Measurements from ENCODE around the gene TM9SF4. TPM values are rescaled to one million over a fixed set of nuclear protein-coding genes. Genes with fewer than 3 reads are reported as not detected.
"Not testable (repeated sequence)": the region's sequence is repeated elsewhere in the genome, so short reads cannot be mapped to it uniquely, and the experiment has no call there.

Gene TM9SF4
- total RNA-seq, 2 experiments from 2014 or later: 35.8 to 37.3 TPM

- POLR2A ChIA-PET: no interaction called here
- H3K4me1 Mint-ChIP-seq (ENCODE audit: low read depth): no peaks in the 10 kb centered on the region
- H3K4me3 Mint-ChIP-seq: no peak overlapping the region
- no peak overlapping the region for H3K27ac Mint-ChIP-seq
- CTCF ChIA-PET: no interaction called here
- no peaks in the 10 kb centered on the region for H3K27me3 Mint-ChIP-seq
- DNase-seq: no peak
- peaks cover 40% of the 10 kb centered on the region for H3K36me3 Mint-ChIP-seq
- H3K9me3 Mint-ChIP-seq: no peaks in the 10 kb centered on the region
- intact Hi-C loops (cut with micrococcal nuclease): no loop called here
Measured at GRCh38 chr20:32165836-32166545, 56.5 kb downstream of the TM9SF4 start.

GRCh38 chr20:32167552-32167951, 58.0 kb downstream of the TM9SF4 start:
- Mint-ChIP-seq H3K27ac (no peak overlapping the region), H3K4me1 (ENCODE audit: low read depth) (no peaks in the 10 kb centered on the region), H3K9me3 (no peaks in the 10 kb centered on the region), H3K36me3 (peaks cover 27% of the 10 kb centered on the region), H3K4me3 (no peak overlapping the region), H3K27me3 (no peaks in the 10 kb centered on the region)
- intact Hi-C loops (cut with micrococcal nuclease): no loop called here
- no peak for DNase-seq
- CTCF ChIA-PET: no interaction called here
- POLR2A ChIA-PET: no interaction called here

GRCh38 chr20:32168184-32168910, 58.8 kb downstream of the TM9SF4 start:
- intact Hi-C loops (cut with micrococcal nuclease): no loop called here
- no peaks in the 10 kb centered on the region for H3K9me3 Mint-ChIP-seq
- DNase-seq: no peak
- ChIA-PET CTCF (interaction anchor here (0.8 kb wide), 1 partner anchor 16 kb away, joined by 3 read pairs; no protein-coding TSS in a partner anchor), POLR2A (no interaction called here)
- H3K27me3 Mint-ChIP-seq: no peaks in the 10 kb centered on the region
- H3K27ac Mint-ChIP-seq: no peak overlapping the region
- no peak overlapping the region for H3K4me3 Mint-ChIP-seq
- H3K4me1 Mint-ChIP-seq (ENCODE audit: low read depth): no peaks in the 10 kb centered on the region
- H3K36me3 Mint-ChIP-seq: peaks cover 24% of the 10 kb centered on the region

GRCh38 chr20:32177696-32178095, 68.2 kb downstream of the TM9SF4 start:
- CTCF ChIA-PET; H3K4me1 Mint-ChIP-seq (ENCODE audit: low read depth); intact Hi-C loops (cut with micrococcal nuclease): not testable (repeated sequence)

GRCh38 chr20:32179515-32179914, 70.0 kb downstream of the TM9SF4 start:
- no peaks in the 10 kb centered on the region for H3K9me3 Mint-ChIP-seq
- intact Hi-C loops (cut with micrococcal nuclease): no loop called here
- no peak for DNase-seq
- ChIA-PET POLR2A (no interaction called here), CTCF (no interaction called here)
- H3K4me3 Mint-ChIP-seq: no peak overlapping the region
- H3K36me3 Mint-ChIP-seq: peaks cover 2% of the 10 kb centered on the region
- H3K27me3 Mint-ChIP-seq: no peaks in the 10 kb centered on the region
- no peaks in the 10 kb centered on the region for H3K4me1 Mint-ChIP-seq (ENCODE audit: low read depth)
- H3K27ac Mint-ChIP-seq: no peak overlapping the region

More at GRCh38 chr20:32177696-32178095, 68.2 kb downstream of the TM9SF4 start:
- H3K36me3 Mint-ChIP-seq, POLR2A ChIA-PET, H3K27ac Mint-ChIP-seq, DNase-seq, H3K4me3 Mint-ChIP-seq, H3K27me3 Mint-ChIP-seq, H3K9me3 Mint-ChIP-seq: not testable (repeated sequence)

- intact Hi-C loops (cut with micrococcal nuclease): no loop called here
- Mint-ChIP-seq H3K36me3 (peaks cover 2% of the 10 kb centered on the region), H3K9me3 (no peaks in the 10 kb centered on the region), H3K27ac (no peak overlapping the region), H3K4me3 (no peak overlapping the region), H3K4me1 (ENCODE audit: low read depth) (no peaks in the 10 kb centered on the region), H3K27me3 (no peaks in the 10 kb centered on the region)
- ChIA-PET CTCF (no interaction called here), POLR2A (no interaction called here)
- no peak for DNase-seq
Measured at GRCh38 chr20:32179934-32180333, 70.4 kb downstream of the TM9SF4 start.

- H3K4me1 Mint-ChIP-seq (ENCODE audit: low read depth): no peaks in the 10 kb centered on the region
- H3K4me3 Mint-ChIP-seq: no peak overlapping the region
- intact Hi-C loops (cut with micrococcal nuclease): no loop called here
- CTCF ChIA-PET: no interaction called here
- H3K9me3 Mint-ChIP-seq: no peaks in the 10 kb centered on the region
- H3K36me3 Mint-ChIP-seq: peaks cover 2% of the 10 kb centered on the region
- no peak for DNase-seq
- H3K27ac Mint-ChIP-seq: no peak overlapping the region
- no peaks in the 10 kb centered on the region for H3K27me3 Mint-ChIP-seq
- POLR2A ChIA-PET: no interaction called here
Measured at GRCh38 chr20:32181606-32182005, 72.1 kb downstream of the TM9SF4 start.

GRCh38 chr20:32183947-32184635, 74.6 kb downstream of the TM9SF4 start:
- POLR2A ChIA-PET: no interaction called here
- CTCF ChIA-PET: interaction anchor here (0.9 kb wide), 1 partner anchor 15 kb away, joined by 3 read pairs; no protein-coding TSS in a partner anchor
- H3K4me1 Mint-ChIP-seq (ENCODE audit: low read depth): peaks cover 3% of the 10 kb centered on the region
- H3K9me3 Mint-ChIP-seq: no peaks in the 10 kb centered on the region
- DNase-seq: no peak
- no peaks in the 10 kb centered on the region for H3K27me3 Mint-ChIP-seq
- H3K4me3 Mint-ChIP-seq: no peak overlapping the region
- no peaks in the 10 kb centered on the region for H3K36me3 Mint-ChIP-seq
- intact Hi-C loops (cut with micrococcal nuclease): no loop called here
- H3K27ac Mint-ChIP-seq: no peak overlapping the region

- ChIA-PET POLR2A (no interaction called here), CTCF (interaction anchor here (0.9 kb wide), 1 partner anchor 16 kb away, joined by 3 read pairs; no protein-coding TSS in a partner anchor)
- Mint-ChIP-seq H3K9me3 (no peaks in the 10 kb centered on the region), H3K27ac (no peak overlapping the region), H3K36me3 (no peaks in the 10 kb centered on the region), H3K4me3 (no peak overlapping the region), H3K27me3 (no peaks in the 10 kb centered on the region), H3K4me1 (ENCODE audit: low read depth) (peaks cover 8% of the 10 kb centered on the region)
- intact Hi-C loops (cut with micrococcal nuclease): no loop called here
- no peak for DNase-seq
Measured at GRCh38 chr20:32184961-32185603, 75.6 kb downstream of the TM9SF4 start.

GRCh38 chr20:32186506-32186905, 77.0 kb downstream of the TM9SF4 start:
- no peak for DNase-seq
- Mint-ChIP-seq H3K27ac (no peak overlapping the region), H3K9me3 (no peaks in the 10 kb centered on the region), H3K4me1 (ENCODE audit: low read depth) (peaks cover 15% of the 10 kb centered on the region), H3K36me3 (no peaks in the 10 kb centered on the region), H3K27me3 (no peaks in the 10 kb centered on the region), H3K4me3 (no peak overlapping the region)
- intact Hi-C loops (cut with micrococcal nuclease): no loop called here
- ChIA-PET CTCF (no interaction called here), POLR2A (no interaction called here)

GRCh38 chr20:32188376-32189122, 79.0 kb downstream of the TM9SF4 start:
- Mint-ChIP-seq H3K27ac (no peak overlapping the region), H3K9me3 (no peaks in the 10 kb centered on the region), H3K27me3 (no peaks in the 10 kb centered on the region), H3K4me3 (peak overlapping the region; percentile 27), H3K4me1 (ENCODE audit: low read depth) (peaks cover 32% of the 10 kb centered on the region), H3K36me3 (peaks cover 15% of the 10 kb centered on the region)
- intact Hi-C loops (cut with micrococcal nuclease): no loop called here
- ChIA-PET POLR2A (interaction anchor here (1.2 to 2.7 kb wide), 2 partner anchors 15 to 17 kb away, joined by 3 to 16 read pairs; no protein-coding TSS in a partner anchor), CTCF (no interaction called here)
- DNase-seq: no peak

- ChIA-PET POLR2A (interaction anchor here (1.2 to 2.7 kb wide), 3 partner anchors 15 to 30 kb away, joined by 3 to 16 read pairs (median 3); no protein-coding TSS in a partner anchor), CTCF (interaction anchor here (1.5 kb wide), 1 partner anchor 14 kb away, joined by 4 read pairs; no protein-coding TSS in a partner anchor)
- H3K9me3 Mint-ChIP-seq: no peaks in the 10 kb centered on the region
- H3K4me3 Mint-ChIP-seq: peak overlapping the region; percentile 62
- peaks cover 37% of the 10 kb centered on the region for H3K4me1 Mint-ChIP-seq (ENCODE audit: low read depth)
- intact Hi-C loops (cut with micrococcal nuclease): no loop called here
- no peak for DNase-seq
- H3K27me3 Mint-ChIP-seq: no peaks in the 10 kb centered on the region
- peaks cover 19% of the 10 kb centered on the region for H3K36me3 Mint-ChIP-seq
- H3K27ac Mint-ChIP-seq: peak overlapping the region; percentile 54
Measured at GRCh38 chr20:32189123-32189410, 79.6 kb downstream of the TM9SF4 start.

Data from activated CD4-positive, alpha-beta memory T cell treated with anti-CD3 and anti-CD28 coated beads for 36 hours (primary cell).